Dermis microvascular lymphatic vessel endothelial cell (primary cell): ENCODE measurements around the gene SLC45A3. TPM values are rescaled to one million over a fixed set of nuclear protein-coding genes. Genes with fewer than 3 reads are reported as not detected.

Experiments used
- DNase-seq, 2 donors: peaks; one replicate each; pipeline versions ENCODE4 v3.0.0 to v3.0.0-alpha.2; 2010; ENCODE audit warnings: low read depth in 2 of 2
- total RNA-seq: library from RNA; depleted of rRNA; stranded (reverse); fragments of >200 nt; gene quantifications from 2 replicates; pipeline ENCODE4 v1.2.1, GENCODE V29; 2014

SLC45A3 gene
- total RNA-seq, 1 donor from 2014 or later: 14.8 TPM

DNA sequence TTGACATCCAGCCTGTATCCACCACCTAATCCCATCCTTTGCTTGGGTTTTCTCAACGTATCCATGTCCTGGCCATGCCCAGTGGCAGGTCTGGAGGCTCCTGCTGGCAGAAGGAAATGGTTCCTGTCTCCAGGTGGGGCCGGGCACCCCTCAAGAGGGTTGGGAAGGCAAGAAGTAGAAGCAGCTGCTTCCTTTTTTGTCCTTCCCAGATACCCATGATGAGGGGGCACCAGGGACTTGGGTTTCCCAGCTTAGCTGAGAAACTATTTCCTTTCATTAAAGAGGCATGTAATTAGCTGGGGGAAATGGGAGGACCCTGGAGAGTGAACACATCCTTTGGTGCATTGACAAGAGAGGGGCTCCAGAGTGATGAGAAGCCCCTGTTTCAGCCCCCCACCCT lies 21.1 kb upstream of the SLC45A3 start:
- DNase-seq: no peak

DNA sequence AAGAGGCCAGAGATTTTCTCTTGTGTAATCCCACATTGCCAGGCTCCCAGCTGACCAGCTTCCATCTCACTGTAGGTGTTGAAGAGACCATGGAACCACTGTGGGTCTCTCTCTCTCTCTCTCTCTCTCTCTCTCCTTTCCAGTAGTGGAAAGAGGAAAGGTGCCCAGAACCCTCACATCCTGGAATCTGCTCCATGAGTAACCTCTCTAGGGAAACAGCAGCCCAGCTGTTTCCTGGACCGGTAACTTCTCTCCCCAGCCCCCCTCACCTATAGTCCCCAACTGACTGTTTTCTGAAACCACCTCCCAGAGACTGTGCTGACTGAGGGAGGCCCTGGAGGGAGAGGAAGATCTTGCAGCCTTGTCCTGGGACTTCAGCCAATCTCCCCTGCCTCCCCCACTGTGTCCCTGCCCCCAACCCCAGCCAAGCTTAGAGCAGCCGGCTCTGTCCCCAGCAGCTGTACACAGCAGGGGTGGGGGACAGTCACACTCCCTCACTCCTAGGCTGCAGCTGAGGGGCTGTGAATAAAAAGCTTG lies 20.6 kb upstream of the SLC45A3 start:
- DNase-seq: peak; percentile 95 to 99

DNA sequence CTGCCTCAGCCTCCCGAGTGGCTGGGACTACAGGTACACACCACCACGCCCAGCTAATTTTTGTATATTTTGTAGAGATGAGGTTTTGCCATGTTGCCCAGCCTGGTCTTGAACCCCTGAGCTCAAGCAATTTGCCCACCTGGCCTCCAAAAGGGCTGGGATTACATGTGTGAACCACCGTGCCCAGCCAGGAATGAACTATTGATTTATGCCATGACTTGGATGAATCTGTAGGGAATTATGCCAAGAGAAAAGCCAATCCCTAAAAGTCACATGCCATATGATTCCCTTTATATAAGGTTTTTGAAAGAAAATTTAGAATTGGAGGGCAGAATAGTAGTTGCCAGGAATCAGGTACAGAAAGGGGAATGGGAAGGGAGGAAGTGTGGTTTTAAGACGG lies 19.1 kb upstream of the SLC45A3 start:
- DNase-seq: no peak

DNA sequence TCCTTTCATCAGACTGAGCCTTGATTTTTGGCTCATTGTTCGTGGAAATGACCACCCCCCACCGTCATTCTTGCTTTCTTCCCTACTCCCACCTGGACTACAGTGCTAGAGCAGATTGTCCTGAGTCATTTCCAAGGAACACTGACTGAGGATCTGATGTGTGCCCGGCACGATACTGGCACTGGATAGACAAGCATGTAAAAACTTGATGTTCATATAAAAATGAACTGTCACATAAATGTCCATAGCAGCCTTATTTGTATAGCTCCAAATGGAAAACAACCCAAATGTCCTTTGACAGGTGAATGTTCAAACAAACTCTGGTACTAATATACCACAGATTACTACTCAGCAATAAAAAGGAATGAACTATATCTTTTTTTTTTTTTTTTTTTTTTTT lies 18.6 kb upstream of the SLC45A3 start:
- DNase-seq: no peak

DNA sequence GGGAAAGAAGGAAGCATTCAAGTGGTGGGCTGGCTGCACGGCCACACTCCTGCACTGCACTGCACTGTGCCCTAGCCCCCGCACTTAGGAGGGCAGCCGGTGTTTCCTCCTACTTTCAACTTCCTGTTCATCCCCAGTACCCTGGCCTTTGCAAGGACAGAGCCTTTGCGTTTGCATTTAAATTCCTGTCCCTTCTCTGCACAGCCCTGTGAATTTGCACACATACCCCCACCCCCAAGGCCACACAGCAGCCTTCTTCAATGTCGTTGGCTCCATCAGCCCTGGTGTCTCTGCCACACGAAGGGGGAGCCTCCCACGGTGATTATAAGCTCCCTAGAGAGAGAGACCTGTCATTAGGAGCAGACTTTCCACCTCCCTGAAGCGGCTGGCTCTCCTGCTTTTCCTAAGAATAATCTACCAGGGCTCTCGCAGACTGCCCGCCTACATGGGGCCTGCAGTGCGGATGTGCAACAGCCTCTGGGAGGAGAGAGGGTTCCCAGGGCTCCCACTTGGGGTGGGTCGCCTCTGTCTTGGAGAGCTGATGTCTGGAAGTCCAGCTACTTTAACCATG lies 13.2 kb upstream of the SLC45A3 start:
- DNase-seq: no peak

DNA sequence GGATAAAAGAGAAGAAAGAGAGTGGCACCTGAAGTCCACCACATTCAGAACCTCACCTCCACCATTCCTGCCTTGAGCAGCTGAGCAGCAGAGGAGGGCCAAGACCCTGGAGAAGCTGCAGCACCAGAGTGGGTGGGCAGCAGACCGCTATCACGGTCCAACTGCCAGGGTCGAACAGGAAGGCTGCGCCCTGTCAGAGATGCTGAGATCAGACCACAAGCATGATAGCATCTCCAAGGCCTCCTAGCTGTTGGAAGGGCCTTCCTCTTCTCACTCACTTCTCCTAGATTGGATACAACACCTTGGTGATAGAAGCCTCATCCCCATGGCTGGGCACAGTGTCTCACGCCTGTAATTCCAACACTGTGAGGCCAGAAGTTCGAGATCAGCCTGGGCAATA lies 12.1 kb upstream of the SLC45A3 start:
- DNase-seq: no peak

DNA sequence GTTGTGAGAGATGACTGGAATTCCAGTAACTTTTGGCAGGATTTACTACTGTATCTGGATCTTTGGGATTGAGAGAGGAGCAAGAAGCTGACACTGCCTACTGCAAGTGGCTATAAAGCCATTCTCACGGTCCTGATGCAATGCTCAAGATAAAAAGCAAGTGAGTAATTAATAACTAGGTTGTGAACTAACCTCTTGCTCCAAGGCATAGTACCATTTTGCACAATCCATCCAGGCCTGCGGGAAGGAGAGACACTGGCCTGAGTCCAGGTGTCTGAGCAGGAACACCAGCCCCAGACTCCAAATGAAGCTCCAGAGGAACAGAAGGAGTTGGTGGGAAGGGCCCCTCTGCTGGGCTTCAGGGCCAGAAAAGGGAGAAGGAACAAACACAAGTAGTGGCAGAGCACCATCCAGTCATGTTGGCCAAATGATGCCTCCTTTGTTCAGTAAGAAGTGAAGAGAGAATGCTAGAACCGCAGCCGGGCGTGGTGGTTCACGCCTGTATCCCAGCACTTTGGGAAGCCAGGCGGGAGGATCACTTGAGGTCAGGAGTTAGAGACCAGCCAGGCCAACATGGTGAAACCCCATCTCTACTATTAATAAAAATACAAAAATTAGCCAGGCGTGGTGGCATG lies 9.9 kb upstream of the SLC45A3 start:
- no peak for DNase-seq

DNA sequence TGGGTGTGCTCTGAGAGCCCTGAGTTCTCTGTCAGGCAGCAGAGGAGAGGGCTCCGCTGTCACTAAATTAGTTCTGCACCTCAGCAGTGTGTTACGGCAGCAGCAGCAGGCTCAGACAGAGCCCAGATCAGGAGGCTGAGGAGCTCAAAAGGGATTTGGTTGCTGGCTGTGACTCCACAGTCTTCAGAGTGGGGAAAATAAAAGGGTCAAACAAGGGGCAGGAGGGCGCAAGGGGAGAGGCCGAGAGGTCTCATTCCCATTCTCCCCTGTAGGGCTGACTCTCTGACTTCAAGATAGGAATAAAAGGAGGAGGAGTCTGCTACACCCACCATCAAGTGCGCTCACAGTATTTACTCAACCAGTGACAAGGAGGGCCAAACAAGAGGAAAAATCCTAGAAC lies 9.2 kb upstream of the SLC45A3 start:
- DNase-seq: no peak

DNA sequence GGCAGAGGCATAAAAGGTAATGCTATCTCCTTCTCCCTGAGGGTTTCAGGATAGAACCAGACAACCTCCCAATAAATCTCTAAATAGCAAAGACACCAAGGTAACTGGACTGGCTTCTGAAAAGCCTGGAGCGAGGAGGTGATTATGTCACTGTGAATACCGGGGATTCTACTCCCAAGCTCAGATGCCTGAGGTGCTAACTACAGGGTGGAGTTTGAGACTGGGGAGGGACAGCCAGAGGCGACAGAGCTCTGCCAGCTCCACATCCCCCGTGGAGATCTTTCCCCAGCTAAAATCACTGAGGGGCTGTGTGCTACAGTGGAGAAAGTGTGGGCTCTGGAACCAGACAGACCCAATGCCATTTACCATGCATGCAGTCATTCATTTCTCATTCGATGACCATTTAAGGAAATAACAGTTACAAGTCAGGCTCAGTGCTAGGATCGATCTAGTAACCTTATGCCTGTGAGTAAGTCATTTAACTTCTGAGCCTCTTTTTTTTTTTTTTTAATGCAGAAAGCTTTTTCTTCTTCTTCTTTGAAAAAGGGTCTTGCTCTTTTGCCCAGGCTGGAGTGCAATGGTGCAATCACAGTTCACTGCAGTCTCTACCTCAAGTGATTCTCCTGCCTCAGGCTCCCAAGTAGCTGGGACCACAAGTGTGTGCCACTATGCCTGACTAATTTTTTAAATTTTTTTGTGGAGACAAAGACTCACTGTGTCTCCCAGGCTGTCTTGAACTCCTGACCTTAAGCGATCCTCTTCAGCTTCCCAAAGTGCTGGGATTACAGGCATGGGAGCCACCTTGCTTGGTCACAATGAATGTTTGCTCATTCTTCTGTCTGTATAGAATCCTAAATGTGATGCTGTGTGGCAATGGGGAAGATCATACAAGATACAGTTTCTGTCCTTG lies 8.1 kb upstream of the SLC45A3 start:
- no peak for DNase-seq

DNA sequence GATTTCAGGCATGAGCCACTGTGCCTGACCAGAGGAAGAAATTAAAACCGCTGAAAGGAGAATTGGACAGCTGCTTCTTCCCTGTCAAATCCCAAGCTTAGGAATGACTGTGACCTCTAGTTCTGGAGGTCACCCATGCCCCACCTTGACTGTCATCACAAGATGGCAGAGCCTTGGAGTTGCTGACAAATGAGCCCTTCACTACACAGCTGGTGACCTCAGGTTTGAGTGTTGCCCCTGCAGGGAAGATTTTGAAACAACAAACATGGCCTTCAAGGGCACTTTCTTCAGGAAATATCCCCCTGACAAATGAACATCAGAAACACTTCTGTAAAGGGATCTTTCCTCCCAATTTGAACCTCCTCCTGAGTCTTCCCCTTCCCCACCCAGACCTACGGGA lies 6.9 kb upstream of the SLC45A3 start:
- no peak for DNase-seq

DNA sequence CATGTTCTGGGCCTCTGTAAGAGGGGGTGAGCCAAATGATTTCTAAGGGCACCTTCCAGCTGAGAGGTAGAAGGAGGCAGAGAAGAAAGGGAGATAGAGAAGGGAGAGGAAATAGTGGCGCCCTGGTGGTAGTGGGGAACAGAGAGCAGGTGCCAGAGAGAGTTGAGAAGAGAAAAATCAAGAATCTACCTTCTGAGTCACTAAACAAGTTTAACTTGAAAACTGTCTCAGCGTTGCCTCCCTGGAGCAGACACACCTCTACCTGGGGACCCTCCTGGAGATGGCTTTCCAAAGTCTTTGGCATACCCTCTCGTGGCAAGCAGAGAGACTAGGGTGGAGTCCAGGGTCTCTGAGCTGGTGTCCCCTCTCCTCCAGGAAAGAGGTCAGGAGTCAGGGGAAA lies 1.1 kb upstream of the SLC45A3 start:
- DNase-seq: no peak

DNA sequence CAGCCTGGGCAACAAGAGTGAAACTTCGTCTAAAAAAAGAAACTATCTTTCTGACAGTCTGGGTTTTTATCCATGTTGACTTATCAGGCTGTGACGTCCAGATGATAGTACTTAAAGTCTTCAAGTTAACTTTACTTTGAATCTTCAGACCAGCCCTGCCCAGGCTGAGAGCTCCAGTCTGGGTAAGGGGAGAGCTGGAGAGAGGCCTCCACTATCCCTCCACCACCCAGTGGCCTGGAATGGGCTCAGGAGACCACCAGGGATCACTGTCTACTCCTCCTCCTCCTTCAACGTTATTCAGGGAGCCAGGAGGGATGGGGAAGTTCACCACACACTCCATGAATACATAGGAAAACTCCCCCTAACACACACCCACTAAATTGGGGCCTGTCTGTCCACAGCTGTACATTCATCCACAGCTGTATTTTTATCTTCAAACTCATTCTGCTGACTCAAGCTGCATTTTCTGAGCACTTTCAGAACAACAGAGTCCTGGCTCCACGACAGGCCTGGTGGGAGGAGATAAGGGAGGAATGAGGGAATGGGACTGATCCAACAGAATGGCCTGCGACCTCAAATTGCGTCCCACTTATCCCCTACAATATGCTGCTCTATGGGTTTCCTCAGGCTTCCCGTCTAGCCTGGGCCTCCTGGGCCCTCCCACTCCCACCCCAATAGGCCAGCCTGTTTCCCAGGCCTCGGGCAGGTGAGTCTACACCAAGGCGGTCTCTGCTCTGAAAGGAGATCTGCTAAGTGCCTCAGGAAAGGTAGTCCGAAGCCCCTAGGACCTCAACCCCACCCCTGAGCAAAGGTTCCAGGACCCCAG lies 1.8 kb downstream of the SLC45A3 start:
- DNase-seq: peak; percentile 74 to 80

DNA sequence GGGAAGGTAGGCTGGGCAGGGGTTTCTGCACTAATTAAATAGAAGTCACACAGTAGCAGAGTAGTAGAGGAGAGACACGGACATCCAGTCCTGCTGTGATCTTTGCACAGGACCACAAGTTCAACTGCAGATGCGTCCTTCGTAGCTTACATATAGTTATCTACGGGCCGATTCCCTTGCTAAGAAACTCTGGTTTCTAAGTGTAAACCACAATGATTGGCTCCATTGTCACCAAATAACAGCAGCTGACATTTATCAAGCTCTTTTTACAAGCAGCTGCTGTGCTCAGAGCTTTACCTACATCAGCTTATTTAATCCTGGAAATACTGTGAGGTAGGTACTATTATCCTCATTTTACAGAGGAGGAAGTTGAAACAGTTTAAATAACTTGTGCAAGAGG lies 3.1 kb downstream of the SLC45A3 start:
- DNase-seq: no peak

DNA sequence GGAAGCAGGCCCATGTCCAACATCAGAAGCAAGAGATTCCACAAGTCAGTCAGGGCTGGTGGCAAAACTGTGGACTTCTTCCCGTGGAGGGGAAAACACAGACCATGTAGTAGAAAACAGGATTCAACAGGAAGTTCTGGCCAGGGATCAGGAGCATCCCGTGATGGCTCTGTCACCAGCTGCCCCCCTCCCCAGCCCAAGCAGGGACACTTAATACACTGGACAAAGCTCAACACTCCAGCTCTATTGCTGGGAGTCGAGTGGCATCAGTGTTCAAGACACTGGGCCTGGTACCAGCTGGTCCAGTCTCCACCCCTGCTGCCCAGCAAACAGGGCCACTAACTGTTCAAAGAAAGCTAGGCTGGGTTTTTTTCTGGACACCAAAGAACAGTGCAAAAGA lies 3.7 kb downstream of the SLC45A3 start:
- DNase-seq: peak; percentile 53 to 60

DNA sequence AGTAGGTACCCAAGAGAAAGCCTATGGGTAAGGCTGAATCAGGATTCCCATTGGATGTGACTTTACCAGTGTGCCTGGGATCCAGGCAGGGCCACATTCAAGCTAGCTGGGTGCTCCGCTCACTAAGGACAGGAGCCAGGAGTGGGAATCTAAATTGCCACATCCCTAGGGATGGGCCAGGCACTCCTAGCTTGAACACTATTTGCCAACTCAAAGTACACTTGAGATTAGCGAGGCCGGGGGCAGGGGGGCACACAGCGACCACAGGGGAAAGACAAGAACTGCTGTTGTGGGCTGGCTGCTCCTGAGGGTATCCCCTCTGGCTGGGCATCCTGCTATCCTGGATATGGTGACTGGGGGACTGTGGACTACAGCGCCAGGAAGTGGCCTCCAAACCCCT lies 4.3 kb downstream of the SLC45A3 start:
- DNase-seq: no peak

DNA sequence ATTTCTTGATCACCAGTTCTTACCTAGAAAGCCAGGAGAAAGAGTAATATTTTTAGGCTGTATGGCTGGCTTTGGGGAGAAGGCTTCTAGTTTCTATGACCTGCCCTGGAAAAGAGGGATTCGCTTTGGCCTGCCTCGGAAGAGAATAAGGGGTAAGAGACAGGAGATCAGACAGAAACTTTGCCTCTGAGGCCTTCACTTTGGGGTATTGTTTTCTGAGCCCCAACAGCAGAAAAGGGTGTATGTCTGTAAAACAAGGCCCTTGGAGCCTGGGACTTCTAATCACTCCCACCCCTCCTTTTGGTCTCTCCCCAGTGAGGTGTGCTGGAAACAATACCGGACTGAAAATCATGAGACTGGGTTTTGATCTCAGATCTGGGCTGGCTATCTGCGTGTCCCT lies 5.1 kb downstream of the SLC45A3 start:
- no peak for DNase-seq

DNA sequence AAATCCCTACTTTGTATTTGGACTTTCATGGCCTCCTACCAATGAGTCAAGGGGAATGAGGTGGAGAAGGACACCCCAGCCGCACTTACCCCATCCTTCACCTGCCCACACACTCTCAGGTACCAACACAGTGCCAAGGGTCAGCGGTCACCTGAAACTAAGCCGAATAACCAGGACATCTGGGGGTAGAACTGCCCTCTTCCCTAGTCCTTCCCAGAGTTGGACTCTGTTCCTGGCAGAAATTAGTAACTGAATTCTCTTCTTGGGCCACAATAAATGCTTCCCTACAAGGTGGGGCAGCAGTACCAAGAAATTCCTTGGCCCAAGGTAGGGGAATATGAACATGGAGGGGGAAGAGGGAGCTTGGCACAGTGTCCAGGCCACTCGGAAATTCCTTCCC lies 7.3 kb downstream of the SLC45A3 start:
- DNase-seq: no peak

DNA sequence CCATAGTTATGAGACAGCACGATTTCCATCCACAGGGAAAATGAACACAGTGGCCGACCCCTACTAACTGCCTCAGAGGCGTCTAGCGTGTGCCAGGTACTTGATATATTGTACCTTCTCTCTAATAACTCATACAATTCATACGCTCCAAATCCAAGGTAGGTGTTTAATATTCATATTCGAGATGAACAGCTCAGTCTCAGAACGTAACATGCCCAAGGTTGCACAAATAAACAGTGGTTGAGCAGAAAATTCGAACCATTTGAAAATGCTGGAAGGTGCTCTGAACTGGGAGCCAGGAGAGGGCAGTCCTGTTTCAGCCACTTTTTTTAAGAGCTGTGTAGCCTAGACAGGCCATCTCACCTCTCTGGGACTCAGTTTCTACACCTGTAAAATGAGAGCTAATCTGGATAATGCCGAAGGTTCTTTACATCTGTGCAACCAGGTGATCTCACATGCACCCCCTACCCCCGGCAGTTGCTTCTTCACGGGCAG lies 7.9 kb downstream of the SLC45A3 start:
- DNase-seq: no peak

DNA sequence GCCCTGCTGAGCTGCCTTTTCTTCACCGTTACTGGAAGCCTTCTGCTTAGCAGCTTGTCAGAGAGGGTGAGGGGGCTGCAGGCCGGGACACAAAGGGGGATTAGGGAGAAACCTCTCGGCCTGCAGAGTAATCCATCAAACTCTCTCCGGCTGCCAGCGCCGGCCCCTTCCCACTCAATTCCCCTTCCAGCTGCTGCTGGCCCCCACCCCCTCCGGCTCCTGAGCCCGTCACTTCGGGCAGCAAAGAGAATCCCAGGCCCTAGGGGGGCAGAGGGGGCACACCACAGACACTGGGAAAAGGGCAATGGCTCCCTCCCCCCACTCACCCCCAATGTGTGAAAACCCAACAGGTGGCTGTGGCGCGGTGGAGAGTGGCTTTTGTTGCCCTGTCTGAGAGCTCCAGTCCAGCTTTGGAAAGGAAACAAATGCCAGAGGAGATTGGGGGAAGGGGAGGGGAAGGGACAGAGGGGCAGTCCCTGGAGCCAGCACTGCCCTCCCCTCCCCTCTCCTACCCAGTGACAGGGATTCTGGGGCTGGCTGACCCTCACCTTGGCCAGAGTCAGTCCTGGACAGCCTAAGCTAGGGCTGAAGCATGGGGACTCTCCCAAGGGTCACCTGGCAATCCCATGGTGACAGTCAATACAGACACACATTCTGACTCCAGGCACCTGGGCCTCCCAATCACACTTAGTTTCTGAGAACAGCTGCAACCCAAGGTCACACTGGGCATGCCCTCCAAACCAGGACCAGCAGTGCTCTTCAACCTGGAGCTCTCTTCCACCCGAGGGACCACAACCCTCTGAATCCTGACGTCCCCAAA lies 9.5 kb downstream of the SLC45A3 start:
- no peak for DNase-seq

DNA sequence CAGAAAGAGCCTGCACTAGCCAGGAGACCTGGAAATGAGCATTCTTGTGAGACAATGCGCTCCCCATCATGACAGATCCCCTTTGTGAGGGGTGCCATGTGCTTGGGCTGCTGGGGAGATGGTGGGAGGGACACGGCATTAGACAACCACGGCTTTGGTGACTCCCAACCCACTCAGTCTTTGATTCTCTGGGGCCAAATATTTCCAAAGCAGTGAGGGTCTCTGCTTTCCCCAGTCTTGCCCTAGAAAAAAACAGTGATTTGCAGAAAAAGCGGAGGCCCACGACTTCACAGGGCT lies 10.2 kb downstream of the SLC45A3 start:
- DNase-seq: no peak
